BJ (cell line): Measurements from ENCODE around the gene KCNIP4. TPM values are rescaled to one million over a fixed set of nuclear protein-coding genes. Genes with fewer than 3 reads are reported as not detected.

Source experiments
- CTCF ChIA-PET: fragments of 350-600 bp; formaldehyde crosslinking; extraction: SDS; loops from one replicate; lab custom pipeline; 2021; ENCODE audit warnings: antibody characterized with exemption, inconsistent platforms; lab: Yijun Ruan, JAX
- POLR2A ChIA-PET: fragments of 300-600 bp; sonication (Branson Sonifier 250); formaldehyde crosslinking; extraction: SDS; loops from one replicate; lab custom pipeline; 2021; ENCODE audit warnings: antibody characterized with exemption; lab: Charles Lee
- DNase-seq: peaks from one replicate; pipeline ENCODE4 v3.0.0-alpha.2; 2011; ENCODE audit warnings: low read depth
- H3K27me3 ChIP-seq: 2 replicates; pipeline ENCODE4 v1.6.0; 2011; ENCODE audit warnings: low read length; ENCODE audit not compliant: control insufficient read depth, insufficient read depth
- H3K36me3 ChIP-seq: 2 replicates; pipeline ENCODE4 v1.5.1; 2011; ENCODE audit warnings: low read length; ENCODE audit not compliant: control insufficient read depth, insufficient read depth
- H3K4me3 ChIP-seq: 2 replicates; pipeline ENCODE4 v1.5.1; 2011; ENCODE audit warnings: low read depth, mild to moderate bottlenecking, control low read depth, low read length
- CTCF ChIP-seq: IDR thresholded peaks from 2 replicates; pipeline ENCODE4 v1.5.1; 2011; ENCODE audit warnings: low read depth, mild to moderate bottlenecking, control low read depth, inconsistent platforms, low read length, moderate library complexity; ENCODE audit not compliant: insufficient read depth
- polyA plus RNA-seq: library from polyadenylated mRNA; depleted of rRNA; stranded (reverse); fragments of >200 nt; gene quantifications from 2 replicates; pipeline ENCODE4 v1.2.3, GENCODE V29; 2011

KCNIP4 gene
- polyA plus RNA-seq, 1 experiment = not detected

- POLR2A ChIA-PET = no interaction called here
- TF ChIP-seq CTCF = no peak
- CTCF ChIA-PET = no interaction called here
- H3K4me3 ChIP-seq = no peak overlapping the region
- DNase-seq = no peak
- H3K27me3 ChIP-seq = no peaks in the 10 kb centered on the region
- no peaks in the 10 kb centered on the region for H3K36me3 ChIP-seq
These were observed 62.8 kb downstream of the KCNIP4 start for GRCh38 chr4:21885770-21886169.

GRCh38 chr4:21885241-21885640 is 63.3 kb downstream of the KCNIP4 start:
- CTCF ChIA-PET = interaction anchor here (1.1 kb wide), 1 partner anchor 94 kb away, joined by 3 read pairs; no protein-coding TSS in a partner anchor
- TF ChIP-seq CTCF = no peak

GRCh38 chr4:21884615-21885014 is 64.0 kb downstream of the KCNIP4 start:
- Histone ChIP-seq H3K27me3 (no peaks in the 10 kb centered on the region), H3K4me3 (no peak overlapping the region), H3K36me3 (no peaks in the 10 kb centered on the region)
- CTCF ChIA-PET = interaction anchor here (1.1 kb wide), 1 partner anchor 94 kb away, joined by 3 read pairs; no protein-coding TSS in a partner anchor
- DNase-seq = no peak
- no peak for TF ChIP-seq CTCF
- POLR2A ChIA-PET = no interaction called here

More at GRCh38 chr4:21885241-21885640, 63.3 kb downstream of the KCNIP4 start:
- peak; percentile 34 for DNase-seq
- Histone ChIP-seq H3K36me3 (no peaks in the 10 kb centered on the region), H3K27me3 (no peaks in the 10 kb centered on the region), H3K4me3 (no peak overlapping the region)
- POLR2A ChIA-PET = no interaction called here

GRCh38 chr4:21882051-21882839 is 66.3 kb downstream of the KCNIP4 start:
- CTCF ChIA-PET = interaction anchor here (1.1 kb wide), 1 partner anchor 28 kb away, joined by 3 read pairs; no protein-coding TSS in a partner anchor
- no peak for TF ChIP-seq CTCF

GRCh38 chr4:21879187-21879586 is 69.4 kb downstream of the KCNIP4 start:
- ChIA-PET POLR2A (no interaction called here), CTCF (interaction anchor here (0.6 to 1.0 kb wide), 2 partner anchors 26 to 69 kb away, joined by 3 read pairs; no protein-coding TSS in a partner anchor)
- H3K4me3 ChIP-seq = no peak overlapping the region
- no peaks in the 10 kb centered on the region for H3K36me3 ChIP-seq
- 0 out of 2 replicates have a peak, but pooled peaks have one; percentile 15 for TF ChIP-seq CTCF
- no peak for DNase-seq
- no peaks in the 10 kb centered on the region for H3K27me3 ChIP-seq

More at GRCh38 chr4:21882051-21882839, 66.3 kb downstream of the KCNIP4 start:
- Histone ChIP-seq H3K27me3 (no peaks in the 10 kb centered on the region), H3K36me3 (no peaks in the 10 kb centered on the region), H3K4me3 (no peak overlapping the region)
- DNase-seq = no peak
- POLR2A ChIA-PET = no interaction called here
